DND-41 (cell line): ENCODE results near the gene STX2.

Experiments
- ATAC-seq: fragments of 200-7000 bp; cut with Tn5 transposase; 3 replicates; pipeline ENCODE4 v1.9.1; 2021; ENCODE audit warnings: low read depth; ENCODE audit not compliant: insufficient read depth
- DNase-seq: peaks from one replicate; pipeline ENCODE4 v3.0.0-alpha.2; 2020
- H2AFZ ChIP-seq: 2 replicates; pipeline ENCODE4 v1.6.0; 2012; ENCODE audit warnings: low read depth, low read length
- H3K27ac ChIP-seq: 2 replicates; pipeline ENCODE4 v1.5.1; 2012; ENCODE audit warnings: low read length, inconsistent platforms
- H3K27me3 ChIP-seq: fragments of 200-600 bp; sonication (generic); 2 replicates; pipeline ENCODE4 v1.6.0; 2012; ENCODE audit warnings: low read length, mild to moderate bottlenecking, inconsistent platforms; ENCODE audit not compliant: insufficient read depth, poor library complexity
- H3K36me3 ChIP-seq: 2 replicates; pipeline ENCODE4 v1.5.1; 2012; ENCODE audit warnings: low read length, inconsistent platforms; ENCODE audit not compliant: insufficient read depth
- H3K4me1 ChIP-seq: 2 replicates; pipeline ENCODE4 v1.5.1; 2012; ENCODE audit warnings: mild to moderate bottlenecking, low read length; ENCODE audit not compliant: insufficient read depth
- H3K4me2 ChIP-seq: 2 replicates; pipeline ENCODE4 v1.6.0; 2012; ENCODE audit warnings: mild to moderate bottlenecking, moderate library complexity, low read length, inconsistent platforms; ENCODE audit not compliant: insufficient read depth
- H3K4me3 ChIP-seq, 2 experiments: fragments of 200-600 bp in 1 of 2; shearing (Covaris generic) in 1 of 2; 2 replicates each; pipeline ENCODE4 v1.5.1; 2012 to 2016; ENCODE audit warnings: inconsistent platforms in 2 of 2, low read length in 2 of 2, mild to moderate bottlenecking in 2 of 2, low read depth in 1 of 2, moderate library complexity in 1 of 2
- H3K79me2 ChIP-seq: 2 replicates; pipeline ENCODE4 v1.6.0; 2012; ENCODE audit warnings: low read length, inconsistent platforms; ENCODE audit not compliant: insufficient read depth
- H3K9ac ChIP-seq: 2 replicates; pipeline ENCODE4 v1.6.0; 2012; ENCODE audit warnings: low read depth, mild to moderate bottlenecking, inconsistent platforms, low read length, moderate library complexity
- H3K9me3 ChIP-seq: 2 replicates; pipeline ENCODE4 v1.5.1; 2012; ENCODE audit warnings: low read length, moderate library complexity, mild to moderate bottlenecking, inconsistent platforms; ENCODE audit not compliant: insufficient read depth, severe bottlenecking
- H4K20me1 ChIP-seq: 2 replicates; pipeline ENCODE4 v1.6.0; 2012; ENCODE audit warnings: low read length; ENCODE audit not compliant: insufficient read depth
- CTCF ChIP-seq: IDR thresholded peaks from 2 replicates; pipeline ENCODE4 v1.5.1; 2012; ENCODE audit warnings: borderline replicate concordance, low read length, moderate library complexity, mild to moderate bottlenecking; ENCODE audit not compliant: poor library complexity, severe bottlenecking; ENCODE audit errors: extremely low read depth
- EZH2 ChIP-seq: IDR thresholded peaks from 3 replicates; pipeline ENCODE4 v1.6.1; 2012; ENCODE audit warnings: borderline replicate concordance, low read depth, mild to moderate bottlenecking, moderate library complexity, low read length, inconsistent platforms; ENCODE audit not compliant: severe bottlenecking

STX2 gene

GRCh38 chr12:130793554-130793849 is 45.5 kb downstream of the STX2 start:
- no peak for TF ChIP-seq CTCF
- TF ChIP-seq EZH2: no peak
- ATAC-seq: no peak
- no peaks in the 10 kb centered on the region for H3K79me2 ChIP-seq
- no peak overlapping the region for H3K9ac ChIP-seq
- H4K20me1 ChIP-seq: peaks cover 4% of the 10 kb centered on the region
- H3K4me3 ChIP-seq: no peak overlapping the region
- no peak overlapping the region for H3K27ac ChIP-seq
- H3K4me1 ChIP-seq: no peaks in the 10 kb centered on the region
- no peak overlapping the region for H3K4me2 ChIP-seq
- no peaks in the 10 kb centered on the region for H3K27me3 ChIP-seq
- H2AFZ ChIP-seq: no peak overlapping the region
- H3K9me3 ChIP-seq: no peaks in the 10 kb centered on the region
- no peak for DNase-seq
- H3K36me3 ChIP-seq: peaks cover 63% of the 10 kb centered on the region

- no peak for ATAC-seq
- no peaks in the 10 kb centered on the region for H3K79me2 ChIP-seq
- TF ChIP-seq EZH2 (no peak), CTCF (no peak)
Observed at GRCh38 chr12:130792821-130793553, 46.1 kb downstream of the STX2 start.

GRCh38 chr12:130791629-130792028 is 47.4 kb downstream of the STX2 start:
- no peak for DNase-seq
- H3K27ac ChIP-seq: no peak overlapping the region
- TF ChIP-seq EZH2 (no peak), CTCF (no peak)
- no peak overlapping the region for H3K9ac ChIP-seq
- H3K4me2 ChIP-seq: no peak overlapping the region
- no peaks in the 10 kb centered on the region for H3K9me3 ChIP-seq
- H3K36me3 ChIP-seq: peaks cover 53% of the 10 kb centered on the region
- H2AFZ ChIP-seq: no peak overlapping the region
- ATAC-seq: no peak
- no peaks in the 10 kb centered on the region for H3K79me2 ChIP-seq
- no peaks in the 10 kb centered on the region for H3K27me3 ChIP-seq
- peaks cover 4% of the 10 kb centered on the region for H4K20me1 ChIP-seq
- H3K4me3 ChIP-seq: no peak overlapping the region
- H3K4me1 ChIP-seq: no peaks in the 10 kb centered on the region

More at GRCh38 chr12:130792821-130793553, 46.1 kb downstream of the STX2 start:
- Histone ChIP-seq H3K36me3 (peaks cover 58% of the 10 kb centered on the region), H3K4me3 (no peak overlapping the region), H3K27me3 (no peaks in the 10 kb centered on the region), H3K27ac (no peak overlapping the region), H2AFZ (no peak overlapping the region), H3K4me1 (no peaks in the 10 kb centered on the region), H3K9me3 (no peaks in the 10 kb centered on the region), H4K20me1 (peaks cover 4% of the 10 kb centered on the region), H3K4me2 (no peak overlapping the region), H3K9ac (no peak overlapping the region)
- DNase-seq: no peak
